GM12878 (cell line): ENCODE results near the gene GON4L. TPM values are rescaled to one million over a fixed set of nuclear protein-coding genes. Genes with fewer than 3 reads are reported as not detected.

Experiments used
- ATAC-seq: fragments of 200-7000 bp; cut with Tn5 transposase; 3 replicates; pipeline ENCODE4 v1.9.1; 2020; ENCODE audit warnings: mild to moderate bottlenecking, moderate library complexity
- BruUV-seq: library from RNA; stranded (reverse); fragments of 400-500 nt; replicated peaks from 2 replicates; lab custom pipeline; 2021; lab: Mats Ljungman, UMichigan
- CTCF ChIA-PET: fragments of 300-600 bp; sonication (Branson Sonifier 250); formaldehyde crosslinking; extraction: SDS; loops from one replicate; lab custom pipeline; 2021; ENCODE audit warnings: inconsistent platforms; lab: Yijun Ruan, JAX
- POLR2A ChIA-PET: fragments of 350-600 bp; formaldehyde crosslinking; extraction: SDS; loops from one replicate; lab custom pipeline; 2021; ENCODE audit warnings: inconsistent platforms; lab: Charles Lee
- RAD21 ChIA-PET: fragments of 300-600 bp; sonication (Branson Sonifier 250); formaldehyde crosslinking; loops from one replicate; lab custom pipeline; 2023; ENCODE audit warnings: antibody characterized with exemption; ENCODE audit not compliant: unreplicated experiment; lab: Charles Lee
- SMC1A ChIA-PET: fragments of 300-600 bp; sonication (Branson Sonifier 250); formaldehyde crosslinking; loops from one replicate; lab custom pipeline; 2023; ENCODE audit not compliant: unreplicated experiment, uncharacterized antibody; lab: Charles Lee
- DNase-seq: peaks from one replicate; pipeline ENCODE4 v3.0.0-alpha.2; 2011; ENCODE audit warnings: low read depth, low spot score
- FAIRE-seq: peaks from 3 replicates; lab custom pipeline; 2011; peaks lifted over from hg19 to GRCh38; lab: Jason Lieb, UNC
- H2AFZ ChIP-seq: 2 replicates; pipeline ENCODE4 v1.6.0; 2011; ENCODE audit warnings: low read depth, low read length, control low read depth; ENCODE audit not compliant: control insufficient read depth
- H3K27ac ChIP-seq: 2 replicates; pipeline ENCODE4 v1.5.1; 2011; ENCODE audit warnings: control low read depth; ENCODE audit not compliant: control insufficient read depth, insufficient read depth
- H3K27me3 ChIP-seq, 2 experiments: replicated peaks in 1 of 2; 2 replicates each; pipeline versions ENCODE4 v1.6.0 to v1.6.1; 2011; ENCODE audit warnings: low read length in 1 of 2; ENCODE audit not compliant: control insufficient read depth in 2 of 2, insufficient read depth in 2 of 2
- H3K36me3 ChIP-seq, 2 experiments: 2 replicates each; pipeline ENCODE4 v1.5.1; 2011; ENCODE audit warnings: low read length in 1 of 2; ENCODE audit not compliant: control insufficient read depth in 2 of 2, insufficient read depth in 2 of 2
- H3K4me1 ChIP-seq: 2 replicates; pipeline ENCODE4 v1.6.1; 2011; ENCODE audit warnings: mild to moderate bottlenecking, low read length, moderate library complexity, mixed read lengths; ENCODE audit not compliant: control insufficient read depth, insufficient read depth
- H3K4me2 ChIP-seq: 2 replicates; pipeline ENCODE4 v1.6.0; 2011; ENCODE audit warnings: control low read depth; ENCODE audit not compliant: control insufficient read depth, insufficient read depth
- H3K4me3 ChIP-seq: fragments of 200-600 bp; sonication (generic); 2 replicates; pipeline ENCODE4 v1.5.1; 2016
- H3K79me2 ChIP-seq: 2 replicates; pipeline ENCODE4 v1.6.0; 2011; ENCODE audit warnings: low read length; ENCODE audit not compliant: control insufficient read depth, insufficient read depth
- H3K9ac ChIP-seq: 2 replicates; pipeline ENCODE4 v1.8.0; 2011; ENCODE audit warnings: low read length, control low read depth, mixed read lengths; ENCODE audit not compliant: control insufficient read depth, insufficient read depth
- H3K9me3 ChIP-seq: replicated peaks from 3 replicates; pipeline ENCODE4 v1.5.1; 2011; ENCODE audit warnings: mild to moderate bottlenecking, low read length; ENCODE audit not compliant: control insufficient read depth, insufficient read depth
- H4K20me1 ChIP-seq: 2 replicates; pipeline ENCODE4 v1.6.0; 2011; ENCODE audit not compliant: control insufficient read depth, insufficient read depth
- CEBPZ ChIP-seq: fragments of 150-350 bp; IDR thresholded peaks from 2 replicates; pipeline ENCODE4 v1.6.1; 2016; ENCODE audit warnings: low read depth, low read length
- CHD2 ChIP-seq: IDR thresholded peaks from 2 replicates; pipeline ENCODE4 v1.6.1; 2011; ENCODE audit warnings: low read depth, low read length, improper control_type of control experiment, borderline replicate concordance
- ESRRA ChIP-seq: IDR thresholded peaks from 2 replicates; pipeline ENCODE4 v1.6.1; 2012; ENCODE audit warnings: mild to moderate bottlenecking, low read length, improper control_type of control experiment
- GATAD2B ChIP-seq: fragments of 450-650 bp; conservative IDR thresholded peaks from 2 replicates; pipeline ENCODE4 v1.6.1; 2017; ENCODE audit warnings: low read depth, mild to moderate bottlenecking, moderate library complexity
- IKZF1 ChIP-seq: fragments of 450-650 bp; conservative IDR thresholded peaks from 2 replicates; pipeline ENCODE4 v1.6.1; 2017; ENCODE audit warnings: antibody characterized with exemption, mild to moderate bottlenecking
- IRF4 ChIP-seq: IDR thresholded peaks from 2 replicates; pipeline ENCODE4 v1.6.1; 2011; ENCODE audit warnings: low read depth, low read length
- JUNB ChIP-seq: IDR thresholded peaks from 2 replicates; pipeline ENCODE4 v1.6.1; 2016; ENCODE audit warnings: antibody characterized with exemption, mild to moderate bottlenecking
- MEF2A ChIP-seq: IDR thresholded peaks from 2 replicates; pipeline ENCODE4 v1.6.1; 2011; ENCODE audit warnings: low read depth, mild to moderate bottlenecking, low read length, moderate library complexity; ENCODE audit not compliant: insufficient read depth
- NR2C2 ChIP-seq: IDR thresholded peaks from 2 replicates; pipeline ENCODE4 v1.6.1; 2011; ENCODE audit warnings: borderline replicate concordance, low read depth; ENCODE audit not compliant: control insufficient read depth, insufficient read length
- POLR2AphosphoS5 ChIP-seq: IDR thresholded peaks from 2 replicates; pipeline ENCODE4 v1.6.1; 2011; ENCODE audit warnings: mild to moderate bottlenecking, low read length, inconsistent platforms
- SMAD5 ChIP-seq: IDR thresholded peaks from 2 replicates; pipeline ENCODE4 v1.6.1; 2016; ENCODE audit warnings: antibody characterized with exemption, low read depth
- SRF ChIP-seq, 2 experiments: IDR thresholded peaks; 2 replicates each; pipeline ENCODE4 v1.6.1; 2011; ENCODE audit warnings: low read depth in 2 of 2, low read length in 2 of 2, mild to moderate bottlenecking in 1 of 2, moderate library complexity in 1 of 2
- WGBS: methylation state at CpG from one replicate; pipeline ENCODE4 v1.1.6; 2016; ENCODE audit warnings: low lambda C conversion rate; ENCODE audit not compliant: insufficient replicate concordance, insufficient coverage; ENCODE audit errors: missing lambda C conversion rate; 5-methylcytosine and 5-hydroxymethylcytosine counted together
- in situ Hi-C: fragments of 300-500 bp; cut with MboI; formaldehyde crosslinking; loops from 9 replicates; pipeline ENCODE4 v1.14.3; 2018; ENCODE audit warnings: mixed read lengths
- intact Hi-C: fragments of 100-400 bp; cut with micrococcal nuclease; formaldehyde crosslinking; loops from one replicate; pipeline ENCODE4 v1.14.2; 2022; ENCODE audit not compliant: unreplicated experiment
- polyA plus RNA-seq, 11 experiments: library from polyadenylated mRNA; depleted of rRNA in 4 of 11; unstranded in 6 of 11; stranded (reverse) in 5 of 11; fragments of >200 nt; fragmentation: Nextera tagmentation in 4 of 11; fragmentation: Illumina TruSeq in 1 of 11; extraction: Ambion mirVana in 4 of 11; extraction: Trizol in 1 of 11; gene quantifications; 1 replicate in 1 of 11; 2 replicates in 10 of 11; pipeline versions ENCODE4 v1.2.1 to v1.2.3, GENCODE V29; 2011 to 2016; ENCODE audit warnings: inconsistent platforms in 2 of 11, missing spikeins in 2 of 11, low read depth in 1 of 11
- total RNA-seq, 4 experiments: library from RNA; depleted of rRNA in 3 of 4; stranded (reverse); fragments of >200 nt in 3 of 4; fragmentation: Illumina TruSeq in 1 of 4; extraction: Trizol in 1 of 4; gene quantifications; 2 replicates each; pipeline versions ENCODE4 v1.2.1 to v1.2.3, GENCODE V29; 2013 to 2021
- TF ChIP-seq, protein P1 (sequence below): fragments of 150-350 bp; IDR thresholded peaks from 2 replicates; pipeline ENCODE4 v1.6.1; 2014; ENCODE audit warnings: mild to moderate bottlenecking, low read depth, low read length
- TF ChIP-seq, protein P2 (sequence below): fragments of 450-650 bp; IDR thresholded peaks from 2 replicates; pipeline ENCODE4 v1.6.1; 2017; ENCODE audit warnings: mild to moderate bottlenecking, moderate library complexity

GON4L gene
- total and polyA plus RNA-seq, 10 of the 15 experiments (the other 5 are each of a cell fraction or from before 2014, with no cell fraction given), result 17.7 to 40.7 (median 28.0) TPM

DNA sequence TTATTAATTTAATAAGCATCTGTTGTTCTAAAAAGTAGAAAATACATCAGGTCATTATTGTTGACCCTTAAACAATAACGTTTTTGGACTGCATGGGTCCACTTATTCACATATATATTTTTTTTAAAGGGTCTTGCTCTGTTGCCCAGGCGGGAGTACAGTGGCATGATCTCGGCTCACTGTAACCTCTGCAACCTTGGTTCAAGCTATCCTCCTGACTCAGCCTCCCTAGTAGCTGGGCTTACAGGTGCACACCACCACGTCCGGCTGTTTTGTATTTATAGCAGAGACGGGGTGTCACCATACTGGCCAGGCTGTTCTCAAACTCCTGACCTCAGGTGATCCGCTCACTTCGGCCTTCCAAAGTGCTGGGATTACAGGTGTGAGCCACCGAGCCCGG lies 115.1 kb downstream of the GON4L start:
- ATAC-seq (no peak), FAIRE-seq (no peak), DNase-seq (no peak)
- Histone ChIP-seq H3K27me3 (no peaks in the 10 kb centered on the region), H3K9ac (no peak overlapping the region), H4K20me1 (no peaks in the 10 kb centered on the region), H3K36me3 (peaks cover 3 to 8% of the 10 kb centered on the region in 2 experiments; a peak in 3 of 4 replicates), H3K4me2 (no peak overlapping the region), H2AFZ (no peak overlapping the region), H3K4me1 (peaks cover 4% of the 10 kb centered on the region), H3K9me3 (no peaks in the 10 kb centered on the region), H3K4me3 (no peak overlapping the region), H3K27ac (no peak overlapping the region), H3K79me2 (no peaks in the 10 kb centered on the region; the same call in none of the 2 replicates)
- in situ Hi-C loops, result no loop called here
- ChIA-PET POLR2A (interaction anchor here (1.1 kb wide), 1 partner anchor 13 kb away, joined by 3 read pairs; no protein-coding TSS in a partner anchor), SMC1A (interaction anchor here (0.7 kb wide), 1 partner anchor 16 kb away, joined by 3 read pairs; no protein-coding TSS in a partner anchor), CTCF (no interaction called here), RAD21 (no interaction called here)
- BruUV-seq, result no TSS peak
- intact Hi-C loops, result no loop called here
- whole genome bisulfite sequencing, result 87% methylated on average over 10 of the region's 10 CpGs
- TF ChIP-seq JUNB (no peak), GATAD2B (no peak), SMAD5 (no peak), IKZF1 (no peak), POLR2AphosphoS5 (no peak), SRF (IDR thresholded peaks at IDR 0.05; ENCODE audit: low read depth in 2 of 2, low read length in 2 of 2) (no peak), MEF2A (no peak), NR2C2 (no peak), CEBPZ (no peak), ESRRA (no peak), CHD2 (no peak), IRF4 (no peak)
- TF ChIP-seq, protein P1, sequence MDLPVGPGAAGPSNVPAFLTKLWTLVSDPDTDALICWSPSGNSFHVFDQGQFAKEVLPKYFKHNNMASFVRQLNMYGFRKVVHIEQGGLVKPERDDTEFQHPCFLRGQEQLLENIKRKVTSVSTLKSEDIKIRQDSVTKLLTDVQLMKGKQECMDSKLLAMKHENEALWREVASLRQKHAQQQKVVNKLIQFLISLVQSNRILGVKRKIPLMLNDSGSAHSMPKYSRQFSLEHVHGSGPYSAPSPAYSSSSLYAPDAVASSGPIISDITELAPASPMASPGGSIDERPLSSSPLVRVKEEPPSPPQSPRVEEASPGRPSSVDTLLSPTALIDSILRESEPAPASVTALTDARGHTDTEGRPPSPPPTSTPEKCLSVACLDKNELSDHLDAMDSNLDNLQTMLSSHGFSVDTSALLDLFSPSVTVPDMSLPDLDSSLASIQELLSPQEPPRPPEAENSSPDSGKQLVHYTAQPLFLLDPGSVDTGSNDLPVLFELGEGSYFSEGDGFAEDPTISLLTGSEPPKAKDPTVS, result no peak
- TF ChIP-seq, protein P2, sequence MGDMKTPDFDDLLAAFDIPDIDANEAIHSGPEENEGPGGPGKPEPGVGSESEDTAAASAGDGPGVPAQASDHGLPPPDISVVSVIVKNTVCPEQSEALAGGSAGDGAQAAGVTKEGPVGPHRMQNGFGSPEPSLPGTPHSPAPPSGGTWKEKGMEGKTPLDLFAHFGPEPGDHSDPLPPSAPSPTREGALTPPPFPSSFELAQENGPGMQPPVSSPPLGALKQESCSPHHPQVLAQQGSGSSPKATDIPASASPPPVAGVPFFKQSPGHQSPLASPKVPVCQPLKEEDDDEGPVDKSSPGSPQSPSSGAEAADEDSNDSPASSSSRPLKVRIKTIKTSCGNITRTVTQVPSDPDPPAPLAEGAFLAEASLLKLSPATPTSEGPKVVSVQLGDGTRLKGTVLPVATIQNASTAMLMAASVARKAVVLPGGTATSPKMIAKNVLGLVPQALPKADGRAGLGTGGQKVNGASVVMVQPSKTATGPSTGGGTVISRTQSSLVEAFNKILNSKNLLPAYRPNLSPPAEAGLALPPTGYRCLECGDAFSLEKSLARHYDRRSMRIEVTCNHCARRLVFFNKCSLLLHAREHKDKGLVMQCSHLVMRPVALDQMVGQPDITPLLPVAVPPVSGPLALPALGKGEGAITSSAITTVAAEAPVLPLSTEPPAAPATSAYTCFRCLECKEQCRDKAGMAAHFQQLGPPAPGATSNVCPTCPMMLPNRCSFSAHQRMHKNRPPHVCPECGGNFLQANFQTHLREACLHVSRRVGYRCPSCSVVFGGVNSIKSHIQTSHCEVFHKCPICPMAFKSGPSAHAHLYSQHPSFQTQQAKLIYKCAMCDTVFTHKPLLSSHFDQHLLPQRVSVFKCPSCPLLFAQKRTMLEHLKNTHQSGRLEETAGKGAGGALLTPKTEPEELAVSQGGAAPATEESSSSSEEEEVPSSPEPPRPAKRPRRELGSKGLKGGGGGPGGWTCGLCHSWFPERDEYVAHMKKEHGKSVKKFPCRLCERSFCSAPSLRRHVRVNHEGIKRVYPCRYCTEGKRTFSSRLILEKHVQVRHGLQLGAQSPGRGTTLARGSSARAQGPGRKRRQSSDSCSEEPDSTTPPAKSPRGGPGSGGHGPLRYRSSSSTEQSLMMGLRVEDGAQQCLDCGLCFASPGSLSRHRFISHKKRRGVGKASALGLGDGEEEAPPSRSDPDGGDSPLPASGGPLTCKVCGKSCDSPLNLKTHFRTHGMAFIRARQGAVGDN, result no peak
